Prostate gland (tissue), 2 donors: ENCODE results near the gene LAGE3.

Experiments
- POLR2A ChIP-seq: fragments of 450-650 bp; IDR thresholded peaks from one replicate; pipeline ENCODE4 v1.6.1; 2016; ENCODE audit warnings: antibody characterized with exemption, mild to moderate bottlenecking
- POLR2AphosphoS5 ChIP-seq: sonication (generic); formaldehyde crosslinking; IDR thresholded peaks from one replicate; pipeline ENCODE4 v1.6.1; 2017; ENCODE audit warnings: antibody characterized with exemption
- TF ChIP-seq, protein P1 (sequence below), 4 experiments: fragments of 200-600 bp in 2 of 4; fragments of 450-650 bp in 2 of 4; sonication (generic) in 2 of 4; IDR thresholded peaks; 1 replicate in 3 of 4; 2 replicates in 1 of 4; pipeline ENCODE4 v1.5.1; 2016 to 2019; ENCODE audit warnings: antibody characterized with exemption in 4 of 4, mild to moderate bottlenecking in 2 of 4, moderate library complexity in 2 of 4

- no peak for TF ChIP-seq POLR2A
- TF ChIP-seq, protein P1, sequence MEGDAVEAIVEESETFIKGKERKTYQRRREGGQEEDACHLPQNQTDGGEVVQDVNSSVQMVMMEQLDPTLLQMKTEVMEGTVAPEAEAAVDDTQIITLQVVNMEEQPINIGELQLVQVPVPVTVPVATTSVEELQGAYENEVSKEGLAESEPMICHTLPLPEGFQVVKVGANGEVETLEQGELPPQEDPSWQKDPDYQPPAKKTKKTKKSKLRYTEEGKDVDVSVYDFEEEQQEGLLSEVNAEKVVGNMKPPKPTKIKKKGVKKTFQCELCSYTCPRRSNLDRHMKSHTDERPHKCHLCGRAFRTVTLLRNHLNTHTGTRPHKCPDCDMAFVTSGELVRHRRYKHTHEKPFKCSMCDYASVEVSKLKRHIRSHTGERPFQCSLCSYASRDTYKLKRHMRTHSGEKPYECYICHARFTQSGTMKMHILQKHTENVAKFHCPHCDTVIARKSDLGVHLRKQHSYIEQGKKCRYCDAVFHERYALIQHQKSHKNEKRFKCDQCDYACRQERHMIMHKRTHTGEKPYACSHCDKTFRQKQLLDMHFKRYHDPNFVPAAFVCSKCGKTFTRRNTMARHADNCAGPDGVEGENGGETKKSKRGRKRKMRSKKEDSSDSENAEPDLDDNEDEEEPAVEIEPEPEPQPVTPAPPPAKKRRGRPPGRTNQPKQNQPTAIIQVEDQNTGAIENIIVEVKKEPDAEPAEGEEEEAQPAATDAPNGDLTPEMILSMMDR (IDR thresholded peaks at IDR 0.05), result no peak
- TF ChIP-seq POLR2AphosphoS5, result no peak
Observed at GRCh38 chrX:154517101-154517781, 38.2 kb upstream of the LAGE3 start.
